GM12865 (cell line): Measurements from ENCODE around the gene RFC2.
A peak's percentile ranks its signal among the peaks of the same experiment; 100 is the strongest.
"Not testable (repeated sequence)": the region's sequence is repeated elsewhere in the genome, so short reads cannot be mapped to it uniquely, and the experiment has no call there.

Source experiments
- DNase-seq: peaks from one replicate; pipeline ENCODE4 v3.0.0; 2010; ENCODE audit warnings: low read depth
- H3K4me3 ChIP-seq: 2 replicates; pipeline ENCODE4 v1.5.1; 2011; ENCODE audit warnings: mild to moderate bottlenecking, low read depth, low read length, control low read depth
- CTCF ChIP-seq: IDR thresholded peaks from 2 replicates; pipeline ENCODE4 v1.5.1; 2011; ENCODE audit warnings: low read length, control low read depth, low read depth, inconsistent platforms; ENCODE audit not compliant: insufficient read depth; ENCODE audit errors: missing control alignments

The RFC2 gene

GRCh38 chr7:74203956-74204618, 50.1 kb downstream of the RFC2 start:
- DNase-seq = no peak
- no peak overlapping the region for H3K4me3 ChIP-seq
- TF ChIP-seq CTCF = no peak

DNA sequence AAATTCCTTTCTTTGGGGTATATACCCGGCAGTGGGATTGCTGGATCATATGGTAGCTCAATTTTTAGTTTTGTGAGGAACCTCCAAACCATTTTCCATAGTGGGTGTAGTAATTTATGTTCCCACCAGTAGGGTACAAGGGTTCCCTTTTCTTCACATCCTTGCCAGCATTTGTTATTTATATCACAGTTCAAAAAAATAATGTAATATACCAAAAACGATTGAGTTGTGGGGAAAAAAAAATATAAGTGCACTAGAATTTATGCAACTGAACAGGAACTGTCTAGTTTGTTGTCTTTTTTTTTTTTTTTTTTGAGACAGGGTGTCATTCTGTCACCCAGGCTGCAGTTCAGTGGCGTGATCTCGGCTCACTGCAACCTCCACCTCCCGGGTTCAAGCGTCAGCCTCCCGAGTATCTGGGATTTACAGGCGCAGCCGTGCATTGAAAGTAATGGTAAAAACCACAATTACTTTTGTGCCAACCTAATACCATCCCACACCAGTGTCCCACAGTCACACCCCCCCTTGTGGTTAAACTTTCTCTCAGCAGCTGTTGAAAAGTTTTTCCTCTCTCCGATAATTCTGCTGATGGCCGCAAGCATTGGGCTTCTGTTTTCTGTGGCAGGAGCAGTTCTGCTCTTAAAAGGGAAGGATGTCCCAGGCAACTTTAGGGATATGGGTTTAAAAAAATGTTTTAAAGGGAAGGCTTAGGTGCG, 51.2 kb downstream of the RFC2 start:
- peak; percentile 40 for TF ChIP-seq CTCF
- H3K4me3 ChIP-seq = no peak overlapping the region
- DNase-seq = peak; percentile 44

DNA sequence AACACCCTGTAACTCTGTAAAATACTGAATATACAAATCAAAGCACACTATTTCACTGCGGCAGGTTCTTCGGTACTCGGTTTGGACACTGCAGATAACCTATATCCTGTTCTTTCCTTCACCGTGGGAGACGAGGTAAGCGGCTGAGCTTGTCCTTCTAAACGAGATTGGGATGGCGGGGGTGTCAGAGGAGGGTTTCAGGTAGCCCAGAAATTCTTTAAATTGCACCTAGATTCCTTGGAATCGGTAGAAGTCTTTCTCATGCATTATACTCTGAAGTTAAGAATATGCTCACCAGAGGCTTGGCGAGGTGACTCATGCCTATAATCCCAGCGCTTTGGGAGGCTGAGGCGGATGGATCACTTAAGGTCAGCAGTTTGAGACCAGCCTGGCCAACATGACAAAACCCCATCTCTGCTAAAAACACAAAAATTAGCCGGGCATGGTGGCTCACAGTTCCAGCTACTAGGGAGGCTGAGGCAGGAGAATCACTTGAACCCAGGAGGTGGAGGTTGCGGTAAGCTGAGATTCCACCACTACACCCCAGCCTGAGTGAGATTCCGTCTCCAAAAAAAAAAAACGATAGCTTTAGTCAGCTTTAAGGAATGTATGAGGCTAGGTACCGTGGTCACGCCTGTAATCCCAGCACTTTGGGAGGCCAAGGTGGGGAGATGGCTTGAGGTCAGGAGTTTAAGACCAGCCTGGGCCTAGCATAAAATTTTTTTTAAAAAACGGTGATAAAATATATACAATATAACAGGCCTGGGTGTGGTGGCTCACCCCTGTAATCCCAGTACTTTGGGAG, 54.4 kb downstream of the RFC2 start:
- DNase-seq = no peak
- no peak overlapping the region for H3K4me3 ChIP-seq
- no peak for TF ChIP-seq CTCF

GRCh38 chr7:74197449-74198124, 56.6 kb downstream of the RFC2 start:
- no peak for TF ChIP-seq CTCF
- DNase-seq = no peak
- no peak overlapping the region for H3K4me3 ChIP-seq

DNA sequence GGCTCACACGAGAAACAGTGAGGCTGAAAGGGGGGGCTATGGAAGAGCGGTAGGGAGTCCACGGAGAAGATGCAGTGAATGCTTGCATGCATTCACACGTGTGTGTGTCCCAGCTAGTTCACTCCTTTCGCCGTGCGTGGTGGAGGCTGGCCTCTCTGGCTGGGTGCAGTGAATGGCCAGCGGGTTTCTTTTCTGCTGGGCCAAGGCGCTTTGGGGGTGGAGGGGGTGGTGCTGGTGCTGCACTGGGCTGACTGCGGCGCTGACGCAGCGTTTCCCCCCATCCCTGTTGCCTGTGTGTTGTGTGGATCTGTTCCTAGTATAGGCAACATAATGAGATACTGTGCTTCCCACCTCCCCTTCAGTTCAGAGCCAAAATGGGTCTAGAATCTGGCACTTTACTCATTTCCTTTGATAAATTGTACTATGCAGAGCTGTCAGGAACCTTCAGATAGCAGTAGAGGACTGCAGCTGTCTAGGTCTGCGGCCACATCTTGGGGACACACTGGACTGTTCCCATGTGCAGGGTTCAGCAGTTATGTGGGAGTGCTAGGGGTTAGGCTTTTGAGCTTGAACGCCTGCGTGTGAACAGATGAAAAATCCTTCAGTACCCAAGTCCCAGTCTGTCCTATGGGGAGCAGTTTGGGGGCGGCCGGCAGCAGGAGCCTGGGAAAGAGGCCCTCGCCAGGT, 58.1 kb downstream of the RFC2 start:
- not testable (repeated sequence) for H3K4me3 ChIP-seq, DNase-seq

DNA sequence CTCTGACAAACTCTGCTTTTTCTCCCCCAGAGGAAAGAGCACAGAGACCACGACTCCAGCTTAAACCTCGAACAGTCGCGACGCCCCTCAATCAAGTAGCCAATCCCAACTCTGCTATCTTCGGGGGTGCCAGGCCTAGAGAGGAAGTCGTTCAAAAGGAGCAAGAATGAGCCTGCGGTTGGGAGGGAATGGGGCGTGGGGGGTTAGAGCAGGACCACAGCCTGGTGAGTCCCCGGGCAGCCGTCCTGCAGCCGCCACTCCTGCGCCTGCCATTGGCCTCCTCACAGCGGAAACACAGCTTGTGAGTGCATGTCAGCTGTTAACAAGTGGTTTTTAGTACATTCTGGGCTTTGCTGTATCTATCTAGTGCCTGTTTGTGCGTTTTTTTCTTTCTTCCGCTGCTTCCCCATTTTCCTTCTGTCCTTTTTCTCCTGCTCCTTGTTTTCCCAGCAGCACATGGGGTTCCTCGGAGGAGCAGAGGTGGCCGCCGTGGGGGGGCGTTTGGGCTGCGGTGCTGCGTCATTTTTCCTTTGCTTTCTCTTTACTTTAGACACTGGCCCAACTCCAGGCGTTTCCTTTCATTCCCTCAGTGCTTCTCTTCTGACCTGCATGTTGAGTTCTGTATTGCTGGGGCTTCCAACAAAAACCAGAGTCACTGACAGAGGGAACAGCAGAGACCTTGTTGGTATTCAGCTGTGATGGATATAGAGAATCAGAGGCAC, 58.9 kb downstream of the RFC2 start:
- not testable (repeated sequence) for H3K4me3 ChIP-seq, DNase-seq

DNA sequence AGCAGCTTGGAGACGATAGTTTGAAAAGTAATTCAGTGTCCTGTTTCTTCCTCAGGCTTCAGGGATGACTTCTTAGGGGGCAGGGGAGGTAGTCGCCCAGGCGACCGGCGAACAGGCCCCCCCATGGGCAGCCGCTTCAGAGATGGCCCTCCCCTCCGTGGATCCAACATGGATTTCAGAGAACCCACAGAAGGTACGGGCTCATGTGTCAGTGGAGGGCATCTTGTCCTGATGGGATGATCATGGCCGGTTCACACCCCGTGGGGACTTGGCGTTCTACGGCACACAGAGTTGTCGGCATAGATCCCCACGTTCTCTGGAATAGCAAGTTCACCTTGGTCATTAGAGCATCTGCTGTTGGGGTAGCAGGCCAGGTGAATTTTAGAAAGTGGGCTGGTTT, 59.5 kb downstream of the RFC2 start:
- DNase-seq = no peak
- TF ChIP-seq CTCF = no peak
- H3K4me3 ChIP-seq = no peak overlapping the region
